Dedifferentiated amniotic fluid mesenchymal stem cell (primary cell): Measurements from ENCODE around the gene C12orf54.
"Not testable (repeated sequence)": the region's sequence is repeated elsewhere in the genome, so short reads cannot be mapped to it uniquely, and the experiment has no call there.

Experiments used
- DNase-seq: peaks from one replicate; pipeline ENCODE4 v3.0.0-alpha.2; 2016; ENCODE audit errors: extremely low spot score

C12orf54 gene

DNA sequence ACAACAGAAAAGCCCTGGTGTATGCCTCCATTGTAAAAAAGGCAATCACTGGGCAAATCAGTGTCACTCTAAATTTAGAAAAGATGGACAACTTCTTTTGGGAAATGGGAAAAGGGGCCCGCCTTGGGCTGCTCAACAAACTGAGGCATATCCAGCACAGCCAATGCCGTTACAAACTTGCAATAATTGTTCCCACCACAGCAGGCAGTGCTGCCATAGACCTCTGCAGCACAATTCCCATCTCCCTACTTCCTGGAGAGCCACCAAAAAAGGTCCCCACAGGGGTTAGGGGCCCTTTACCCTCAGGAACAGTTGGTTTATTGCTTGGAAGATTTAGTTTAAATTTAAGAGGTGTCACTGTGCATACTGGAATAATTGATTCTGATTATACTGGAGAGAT, 26.7 kb downstream of the C12orf54 start:
- no peak for DNase-seq

DNA sequence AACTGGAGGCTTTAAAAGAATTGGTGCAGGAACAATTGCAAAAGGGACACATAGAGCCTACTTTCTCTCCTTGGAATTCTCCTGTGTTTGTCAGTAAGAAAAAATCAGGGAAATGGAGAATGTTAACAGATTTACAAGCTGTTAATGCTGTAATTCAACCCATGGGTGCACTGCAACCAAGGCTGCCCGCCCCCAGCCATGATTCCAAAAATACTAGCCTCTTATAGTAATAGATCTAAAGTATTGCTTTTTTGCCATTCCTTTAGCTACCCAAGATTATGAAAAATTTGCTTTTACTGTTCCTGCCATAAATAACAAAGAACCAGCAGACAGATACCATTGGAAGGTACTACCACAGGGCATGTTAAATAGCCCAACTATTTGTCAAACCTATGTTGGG, 27.8 kb downstream of the C12orf54 start:
- DNase-seq: no peak

DNA sequence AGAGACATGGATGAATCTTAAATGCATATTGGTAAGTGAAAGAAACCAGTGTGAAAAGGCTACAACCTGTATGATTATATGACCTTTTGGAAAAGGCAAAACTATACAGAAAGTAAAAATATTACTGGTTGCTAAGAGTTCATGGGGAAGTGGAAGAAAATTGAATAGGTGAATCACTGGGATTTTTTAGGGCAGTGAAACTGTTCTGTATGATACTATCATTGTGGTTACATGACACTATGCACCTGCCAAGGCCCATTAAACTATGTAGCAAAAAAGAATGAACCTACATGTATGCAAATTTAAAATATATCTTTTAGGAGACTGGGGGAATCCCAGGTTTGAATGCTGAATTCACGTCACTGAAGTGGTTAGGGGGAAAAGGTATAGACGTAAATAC, 30.6 kb downstream of the C12orf54 start:
- no peak for DNase-seq

DNA sequence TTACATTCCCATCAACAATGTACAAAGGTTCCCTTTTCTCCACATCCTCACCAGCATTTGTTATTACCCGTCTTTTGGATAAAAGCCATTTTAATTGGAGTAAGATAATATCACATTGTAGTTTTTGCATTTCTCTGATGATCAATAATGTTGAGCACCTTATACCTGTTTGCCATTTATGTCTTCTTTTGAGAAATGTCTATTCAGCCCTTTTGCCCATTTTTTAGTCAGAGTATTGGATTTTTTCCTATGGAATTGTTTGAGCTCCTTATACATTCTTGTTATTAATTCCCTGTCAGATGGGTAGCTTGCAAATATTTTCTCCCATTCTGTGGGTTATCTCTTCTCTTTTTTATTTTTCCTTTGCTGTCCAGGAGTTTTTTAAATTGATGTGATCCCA, 32.4 kb downstream of the C12orf54 start:
- no peak for DNase-seq

DNA sequence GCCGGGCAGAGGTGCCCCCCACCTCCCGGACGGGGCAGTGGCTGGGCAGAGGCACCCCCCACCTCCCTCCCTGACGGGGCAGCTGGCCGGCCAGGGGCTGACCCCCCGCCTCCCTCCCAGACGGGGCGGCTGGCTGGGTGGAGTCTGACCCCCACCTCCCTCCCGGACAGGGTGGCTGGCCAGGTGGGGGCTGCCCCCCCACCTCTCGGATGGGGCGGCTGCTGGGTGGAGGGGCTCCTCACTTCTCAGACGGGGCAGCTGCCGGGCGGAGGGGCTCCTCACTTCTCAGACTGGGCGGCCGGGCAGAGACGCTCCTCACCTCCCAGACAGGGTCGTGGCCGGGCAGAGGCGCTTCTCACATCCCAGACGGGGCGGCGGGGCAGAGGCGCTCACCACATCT, 38.1 kb downstream of the C12orf54 start:
- DNase-seq: not testable (repeated sequence)

DNA sequence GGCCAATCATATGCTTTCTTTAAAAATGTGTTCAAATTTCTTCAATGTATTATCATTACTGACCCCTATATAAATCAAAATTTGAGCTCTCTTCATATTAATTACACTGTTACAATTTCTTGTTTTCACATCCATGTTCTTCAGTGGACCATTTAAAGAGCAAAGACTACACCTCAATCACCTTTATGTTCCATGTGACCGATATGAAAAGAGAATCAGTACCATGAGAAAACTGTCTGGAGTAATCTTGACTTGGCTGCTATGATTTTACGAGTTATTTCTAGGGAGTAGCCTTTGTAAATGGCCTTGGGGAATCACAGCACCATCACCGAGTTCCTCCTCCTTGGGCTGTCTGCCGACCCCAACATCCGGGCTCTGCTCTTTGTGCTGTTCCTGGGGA, 43.0 kb downstream of the C12orf54 start, which contains the start of gene OR8S1:
TSS of gene OR8S1 (plus strand) at position 301 of the 400 bp plus-strand sequence. CDS start at position 301, 0 bp downstream.
- no peak for DNase-seq

DNA sequence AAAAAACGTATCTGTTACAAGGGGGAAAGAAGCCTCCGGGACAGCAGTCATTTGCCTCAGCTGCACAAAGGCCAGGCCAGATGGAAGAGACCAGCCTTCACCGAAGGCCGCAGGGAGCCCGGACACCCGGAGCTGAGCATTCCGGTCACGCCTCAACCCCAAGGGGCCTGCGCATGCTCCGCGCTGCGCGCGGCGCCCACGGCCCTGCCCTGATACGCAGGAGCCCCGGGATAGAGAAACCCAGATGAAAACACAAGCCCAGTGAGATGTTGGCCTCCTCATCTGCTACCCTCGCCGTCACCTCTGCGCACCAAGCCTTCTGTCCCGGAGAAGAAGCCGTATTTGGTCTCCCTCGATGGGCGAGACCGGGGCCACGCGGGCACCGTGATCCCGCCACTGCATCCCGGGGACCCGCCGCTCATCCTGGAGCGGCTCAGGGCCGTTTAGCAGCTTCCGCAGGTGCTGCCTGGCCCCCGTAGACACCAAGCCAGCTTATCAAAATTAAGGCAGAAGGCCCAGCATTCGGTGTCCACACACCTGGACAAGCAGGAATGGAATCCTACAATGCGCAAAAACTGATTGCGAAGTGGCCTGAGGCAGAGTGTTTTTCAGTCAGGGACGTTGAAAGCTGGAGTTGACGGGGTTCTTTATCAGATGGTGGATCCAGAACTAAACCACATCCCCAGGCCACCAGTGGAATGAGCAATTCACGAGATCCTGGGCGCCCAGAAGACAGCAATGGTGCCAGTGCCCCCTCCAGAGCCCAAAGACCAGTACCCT, 45.8 kb downstream of the C12orf54 start:
- DNase-seq: no peak

DNA sequence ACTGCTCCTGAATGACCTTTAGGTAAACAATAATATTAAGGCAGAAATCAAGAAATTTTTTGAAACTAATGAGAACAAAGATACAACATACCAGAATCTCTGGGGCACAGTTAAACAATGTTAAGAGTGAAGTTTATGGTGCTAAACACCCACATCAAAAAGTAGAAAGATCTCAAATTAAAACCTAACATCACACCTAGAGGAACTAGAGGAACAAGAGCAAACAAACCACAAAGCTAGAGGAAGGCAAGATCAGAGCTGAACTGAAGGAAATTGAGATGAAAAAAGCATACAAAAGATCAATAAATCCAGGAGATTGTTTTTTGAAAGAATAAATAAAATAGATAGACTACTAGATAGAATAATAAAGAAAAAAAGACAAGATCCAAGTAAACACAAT, 50.3 kb downstream of the C12orf54 start:
- no peak for DNase-seq

DNA sequence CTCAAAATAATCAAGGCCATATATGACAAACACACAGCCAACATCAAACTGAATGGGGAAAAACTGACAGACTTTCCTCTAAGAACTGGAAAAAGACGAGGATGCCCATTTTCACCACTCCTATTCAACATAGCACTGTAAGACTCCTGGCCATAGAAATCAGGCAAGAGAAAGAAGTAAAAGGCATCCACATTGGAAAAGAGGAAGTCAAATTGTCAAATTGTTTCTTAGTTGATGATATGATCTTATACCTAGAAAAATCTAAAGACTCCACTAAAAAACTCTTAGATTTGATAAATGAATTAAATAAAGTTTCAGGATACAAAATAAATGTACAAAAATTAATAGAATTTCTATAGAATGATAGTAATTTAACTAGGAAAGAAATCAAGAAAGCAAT, 54.3 kb downstream of the C12orf54 start:
- no peak for DNase-seq

DNA sequence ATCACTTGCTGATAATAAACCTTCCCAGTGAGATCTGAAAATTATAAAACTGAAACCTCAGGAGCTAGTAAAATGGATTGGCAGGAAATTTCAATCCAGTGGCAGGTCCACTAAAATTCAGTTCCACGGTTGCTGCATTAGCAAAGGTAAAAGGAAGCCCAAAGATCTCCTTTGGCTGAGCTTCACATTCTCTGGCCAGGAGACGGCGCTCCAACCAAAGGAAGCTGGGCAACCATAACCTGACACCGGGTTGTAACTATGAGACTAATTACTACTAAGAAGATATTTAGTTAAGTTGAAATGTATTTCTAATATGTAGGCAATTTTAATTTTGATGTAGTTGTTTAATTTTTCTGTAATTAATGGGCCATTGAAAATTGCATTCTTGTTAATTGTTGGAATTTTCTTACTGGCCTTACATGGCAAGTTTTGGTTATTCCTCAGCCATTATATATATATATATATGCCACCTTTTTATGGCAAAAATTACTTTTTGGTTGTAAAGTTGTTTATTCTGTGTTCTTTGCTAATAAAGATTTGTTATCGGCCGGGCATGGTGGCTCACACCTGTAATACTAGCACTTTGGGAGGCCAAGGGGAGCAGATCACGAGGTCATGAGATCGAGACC, 60.1 kb downstream of the C12orf54 start:
- DNase-seq: no peak

DNA sequence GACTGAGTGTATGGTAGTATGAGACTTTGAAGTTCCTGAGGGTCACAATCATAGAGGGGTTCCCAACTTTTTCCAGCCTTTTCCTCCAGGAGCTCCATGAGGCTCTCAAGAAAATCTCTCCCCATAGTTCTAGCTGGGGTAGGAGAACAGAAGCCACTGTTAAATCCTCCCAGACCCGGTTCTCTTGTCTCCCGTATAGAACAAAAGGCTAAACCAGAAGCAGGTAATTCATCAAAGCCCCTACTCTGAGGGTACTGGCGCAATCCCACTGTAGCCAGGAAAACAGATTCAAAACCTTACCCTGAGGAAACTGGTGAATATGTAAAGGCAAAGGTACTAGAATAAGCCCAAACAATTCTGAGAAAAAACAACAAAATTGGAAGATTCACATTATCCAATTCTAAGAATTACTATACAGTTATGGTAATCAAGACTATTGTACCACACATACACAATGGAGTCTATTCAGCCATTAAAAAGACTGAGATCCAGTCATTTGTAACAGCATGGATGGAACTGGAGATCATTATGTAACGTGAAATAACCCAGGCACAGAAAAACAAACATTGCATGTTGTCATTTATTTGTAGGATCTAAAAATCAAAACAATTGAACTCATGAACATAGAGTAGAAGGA, 63.7 kb downstream of the C12orf54 start:
- DNase-seq: no peak
